Measurements from ENCODE around the gene IGSF23.

Gene IGSF23

GRCh38 chr19:44613295-44614178 is at the start of gene IGSF23:
Gene IGSF23 (plus strand): TSS chr19:44613563. CDS start chr19:44613646, 83 bp downstream.
- no peaks in the 10 kb centered on the region for H3K36me3 ChIP-seq (ENCODE audit: control insufficient read depth in 1 of 2, insufficient read depth in 2 of 2, low read length in 2 of 2)
- no peaks in the 10 kb centered on the region for H3K4me1 ChIP-seq (ENCODE audit: control insufficient read depth in 1 of 2, insufficient read depth in 2 of 2, low read length in 2 of 2)
- no peak within 1 kb of the TSS for H3K4me3 ChIP-seq (ENCODE audit: low read depth in 1 of 2, low read length in 2 of 2)
- H3K27ac ChIP-seq (ENCODE audit: low read length): peak within 1 kb of the TSS; percentile 31
- H3K27me3 ChIP-seq (ENCODE audit: low read depth, low read length): no peaks in the 10 kb centered on the region
- no peaks in the 10 kb centered on the region for H3K9me3 ChIP-seq (ENCODE audit: control insufficient read depth in 1 of 2, low read length in 2 of 2)

- Histone ChIP-seq H3K36me3 (ENCODE audit: control insufficient read depth in 1 of 2, insufficient read depth in 2 of 2, low read length in 2 of 2) (no peaks in the 10 kb centered on the region), H3K9me3 (ENCODE audit: control insufficient read depth in 1 of 2, low read length in 2 of 2) (no peaks in the 10 kb centered on the region), H3K4me3 (ENCODE audit: low read depth in 1 of 2, low read length in 2 of 2) (no peak overlapping the region), H3K27ac (ENCODE audit: low read length) (no peak overlapping the region), H3K4me1 (ENCODE audit: control insufficient read depth in 1 of 2, insufficient read depth in 2 of 2, low read length in 2 of 2) (no peaks in the 10 kb centered on the region), H3K27me3 (ENCODE audit: low read depth, low read length) (no peaks in the 10 kb centered on the region)
Observed at GRCh38 chr19:44566984-44567383, 46.4 kb upstream of the IGSF23 start.

GRCh38 chr19:44567745-44568144 is 45.6 kb upstream of the IGSF23 start:
- Histone ChIP-seq H3K4me1 (ENCODE audit: control insufficient read depth in 1 of 2, insufficient read depth in 2 of 2, low read length in 2 of 2) (no peaks in the 10 kb centered on the region), H3K36me3 (ENCODE audit: control insufficient read depth in 1 of 2, insufficient read depth in 2 of 2, low read length in 2 of 2) (no peaks in the 10 kb centered on the region), H3K9me3 (ENCODE audit: control insufficient read depth in 1 of 2, low read length in 2 of 2) (no peaks in the 10 kb centered on the region), H3K27me3 (ENCODE audit: low read depth, low read length) (no peaks in the 10 kb centered on the region), H3K27ac (ENCODE audit: low read length) (no peak overlapping the region), H3K4me3 (ENCODE audit: low read depth in 1 of 2, low read length in 2 of 2) (no peak overlapping the region)

GRCh38 chr19:44570603-44570983 is 42.8 kb upstream of the IGSF23 start:
- Histone ChIP-seq H3K36me3 (ENCODE audit: control insufficient read depth in 1 of 2, insufficient read depth in 2 of 2, low read length in 2 of 2) (no peaks in the 10 kb centered on the region), H3K27ac (ENCODE audit: low read length) (no peak overlapping the region), H3K9me3 (ENCODE audit: control insufficient read depth in 1 of 2, low read length in 2 of 2) (no peaks in the 10 kb centered on the region), H3K4me1 (ENCODE audit: control insufficient read depth in 1 of 2, insufficient read depth in 2 of 2, low read length in 2 of 2) (no peaks in the 10 kb centered on the region), H3K27me3 (ENCODE audit: low read depth, low read length) (no peaks in the 10 kb centered on the region), H3K4me3 (ENCODE audit: low read depth in 1 of 2, low read length in 2 of 2) (no peak overlapping the region)

GRCh38 chr19:44570984-44571684 is 42.2 kb upstream of the IGSF23 start:
- Histone ChIP-seq H3K27ac (ENCODE audit: low read length) (no peak overlapping the region), H3K4me1 (ENCODE audit: control insufficient read depth in 1 of 2, insufficient read depth in 2 of 2, low read length in 2 of 2) (no peaks in the 10 kb centered on the region), H3K9me3 (ENCODE audit: control insufficient read depth in 1 of 2, low read length in 2 of 2) (no peaks in the 10 kb centered on the region), H3K36me3 (ENCODE audit: control insufficient read depth in 1 of 2, insufficient read depth in 2 of 2, low read length in 2 of 2) (no peaks in the 10 kb centered on the region), H3K4me3 (ENCODE audit: low read depth in 1 of 2, low read length in 2 of 2) (no peak overlapping the region), H3K27me3 (ENCODE audit: low read depth, low read length) (no peaks in the 10 kb centered on the region)

- Histone ChIP-seq H3K36me3 (ENCODE audit: control insufficient read depth in 1 of 2, insufficient read depth in 2 of 2, low read length in 2 of 2) (no peaks in the 10 kb centered on the region), H3K4me3 (ENCODE audit: low read depth in 1 of 2, low read length in 2 of 2) (no peak overlapping the region), H3K27me3 (ENCODE audit: low read depth, low read length) (no peaks in the 10 kb centered on the region), H3K9me3 (ENCODE audit: control insufficient read depth in 1 of 2, low read length in 2 of 2) (no peaks in the 10 kb centered on the region), H3K27ac (ENCODE audit: low read length) (no peak overlapping the region), H3K4me1 (ENCODE audit: control insufficient read depth in 1 of 2, insufficient read depth in 2 of 2, low read length in 2 of 2) (no peaks in the 10 kb centered on the region)
Observed at GRCh38 chr19:44571830-44572580, 41.4 kb upstream of the IGSF23 start.

GRCh38 chr19:44572581-44572900 is 40.8 kb upstream of the IGSF23 start:
- Histone ChIP-seq H3K4me3 (ENCODE audit: low read depth in 1 of 2, low read length in 2 of 2) (no peak overlapping the region), H3K27me3 (ENCODE audit: low read depth, low read length) (no peaks in the 10 kb centered on the region), H3K9me3 (ENCODE audit: control insufficient read depth in 1 of 2, low read length in 2 of 2) (no peaks in the 10 kb centered on the region), H3K27ac (ENCODE audit: low read length) (no peak overlapping the region), H3K4me1 (ENCODE audit: control insufficient read depth in 1 of 2, insufficient read depth in 2 of 2, low read length in 2 of 2) (no peaks in the 10 kb centered on the region), H3K36me3 (ENCODE audit: control insufficient read depth in 1 of 2, insufficient read depth in 2 of 2, low read length in 2 of 2) (no peaks in the 10 kb centered on the region)

- no peak overlapping the region for H3K27ac ChIP-seq (ENCODE audit: low read length)
- no peaks in the 10 kb centered on the region for H3K4me1 ChIP-seq (ENCODE audit: control insufficient read depth in 1 of 2, insufficient read depth in 2 of 2, low read length in 2 of 2)
- H3K36me3 ChIP-seq (ENCODE audit: control insufficient read depth in 1 of 2, insufficient read depth in 2 of 2, low read length in 2 of 2): no peaks in the 10 kb centered on the region
- no peaks in the 10 kb centered on the region for H3K9me3 ChIP-seq (ENCODE audit: control insufficient read depth in 1 of 2, low read length in 2 of 2)
- H3K27me3 ChIP-seq (ENCODE audit: low read depth, low read length): no peaks in the 10 kb centered on the region
- no peak overlapping the region for H3K4me3 ChIP-seq (ENCODE audit: low read depth in 1 of 2, low read length in 2 of 2)
Observed at GRCh38 chr19:44573183-44573582, 40.2 kb upstream of the IGSF23 start.

GRCh38 chr19:44573627-44574026 is 39.7 kb upstream of the IGSF23 start:
- H3K4me3 ChIP-seq (ENCODE audit: low read depth in 1 of 2, low read length in 2 of 2): no peak overlapping the region
- H3K36me3 ChIP-seq (ENCODE audit: control insufficient read depth in 1 of 2, insufficient read depth in 2 of 2, low read length in 2 of 2): no peaks in the 10 kb centered on the region
- no peaks in the 10 kb centered on the region for H3K9me3 ChIP-seq (ENCODE audit: control insufficient read depth in 1 of 2, low read length in 2 of 2)
- no peak overlapping the region for H3K27ac ChIP-seq (ENCODE audit: low read length)
- no peaks in the 10 kb centered on the region for H3K4me1 ChIP-seq (ENCODE audit: control insufficient read depth in 1 of 2, insufficient read depth in 2 of 2, low read length in 2 of 2)
- H3K27me3 ChIP-seq (ENCODE audit: low read depth, low read length): no peaks in the 10 kb centered on the region

- no peaks in the 10 kb centered on the region for H3K4me1 ChIP-seq (ENCODE audit: control insufficient read depth in 1 of 2, insufficient read depth in 2 of 2, low read length in 2 of 2)
- no peak overlapping the region for H3K27ac ChIP-seq (ENCODE audit: low read length)
- H3K4me3 ChIP-seq (ENCODE audit: low read depth in 1 of 2, low read length in 2 of 2): no peak overlapping the region
- no peaks in the 10 kb centered on the region for H3K9me3 ChIP-seq (ENCODE audit: control insufficient read depth in 1 of 2, low read length in 2 of 2)
- no peaks in the 10 kb centered on the region for H3K27me3 ChIP-seq (ENCODE audit: low read depth, low read length)
- no peaks in the 10 kb centered on the region for H3K36me3 ChIP-seq (ENCODE audit: control insufficient read depth in 1 of 2, insufficient read depth in 2 of 2, low read length in 2 of 2)
Observed at GRCh38 chr19:44574186-44574950, 39.0 kb upstream of the IGSF23 start.
